Measurements from ENCODE around the gene DGKQ. TPM values are rescaled to one million over a fixed set of nuclear protein-coding genes. Genes with fewer than 3 reads are reported as not detected.

Gene DGKQ
- total and polyA plus RNA-seq, 9 of the 15 experiments (the other 6 are each of a cell fraction or from before 2014, with no cell fraction given), result 0.17 to 22.0 (median 5.6) TPM

DNA sequence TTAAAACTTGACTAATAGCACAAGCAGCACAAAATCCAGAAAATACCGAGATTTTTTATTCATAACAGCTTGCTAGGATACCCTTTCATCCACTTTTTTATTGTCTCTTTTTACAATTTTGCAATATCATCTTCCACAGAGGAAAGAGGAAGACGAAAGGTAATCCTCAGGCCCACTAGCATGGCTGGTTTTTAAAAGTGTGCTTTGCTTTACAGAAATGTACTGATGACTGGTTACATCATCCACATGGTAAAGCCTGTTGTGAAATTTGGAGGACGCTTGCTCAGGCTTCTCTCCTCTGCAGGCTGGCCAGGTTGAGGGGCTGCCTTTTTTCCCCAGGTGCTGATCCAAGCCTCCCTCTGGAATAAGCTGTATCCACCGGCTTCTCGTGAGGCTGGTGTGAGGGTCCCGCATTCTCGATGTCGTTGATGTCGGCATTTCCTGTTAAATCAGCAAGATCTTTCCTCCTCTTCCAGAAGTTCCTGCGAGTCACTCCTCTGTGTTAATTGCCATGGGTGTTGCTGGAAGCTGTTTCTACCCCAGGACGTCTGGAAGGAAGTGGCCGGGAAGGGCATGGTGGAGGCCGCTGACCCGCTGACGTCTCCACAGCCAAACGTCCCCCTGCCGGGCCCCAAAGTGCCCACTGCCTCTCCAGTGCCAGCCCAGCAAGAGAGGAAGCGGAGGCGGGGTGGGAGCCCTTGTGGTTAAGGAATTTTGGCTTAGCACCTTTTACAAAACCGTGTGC is 5.8 kb upstream of the DGKQ start (continued):
- TF ChIP-seq ZNF518B (CRISPR knock-in tag; IDR thresholded peaks at IDR 0.05), result no peak
- peak; percentile 37; the same call in 1 of the 2 replicates for TF ChIP-seq MAFG (tag; conservative IDR thresholded peaks at IDR 0.05)
- TF ChIP-seq ZNF589 (CRISPR knock-in tag; IDR thresholded peaks at IDR 0.05; ENCODE audit: low read depth), result 0 out of 2 replicates have a peak, but pooled peaks have one; percentile 18
- TF ChIP-seq, protein P1, sequence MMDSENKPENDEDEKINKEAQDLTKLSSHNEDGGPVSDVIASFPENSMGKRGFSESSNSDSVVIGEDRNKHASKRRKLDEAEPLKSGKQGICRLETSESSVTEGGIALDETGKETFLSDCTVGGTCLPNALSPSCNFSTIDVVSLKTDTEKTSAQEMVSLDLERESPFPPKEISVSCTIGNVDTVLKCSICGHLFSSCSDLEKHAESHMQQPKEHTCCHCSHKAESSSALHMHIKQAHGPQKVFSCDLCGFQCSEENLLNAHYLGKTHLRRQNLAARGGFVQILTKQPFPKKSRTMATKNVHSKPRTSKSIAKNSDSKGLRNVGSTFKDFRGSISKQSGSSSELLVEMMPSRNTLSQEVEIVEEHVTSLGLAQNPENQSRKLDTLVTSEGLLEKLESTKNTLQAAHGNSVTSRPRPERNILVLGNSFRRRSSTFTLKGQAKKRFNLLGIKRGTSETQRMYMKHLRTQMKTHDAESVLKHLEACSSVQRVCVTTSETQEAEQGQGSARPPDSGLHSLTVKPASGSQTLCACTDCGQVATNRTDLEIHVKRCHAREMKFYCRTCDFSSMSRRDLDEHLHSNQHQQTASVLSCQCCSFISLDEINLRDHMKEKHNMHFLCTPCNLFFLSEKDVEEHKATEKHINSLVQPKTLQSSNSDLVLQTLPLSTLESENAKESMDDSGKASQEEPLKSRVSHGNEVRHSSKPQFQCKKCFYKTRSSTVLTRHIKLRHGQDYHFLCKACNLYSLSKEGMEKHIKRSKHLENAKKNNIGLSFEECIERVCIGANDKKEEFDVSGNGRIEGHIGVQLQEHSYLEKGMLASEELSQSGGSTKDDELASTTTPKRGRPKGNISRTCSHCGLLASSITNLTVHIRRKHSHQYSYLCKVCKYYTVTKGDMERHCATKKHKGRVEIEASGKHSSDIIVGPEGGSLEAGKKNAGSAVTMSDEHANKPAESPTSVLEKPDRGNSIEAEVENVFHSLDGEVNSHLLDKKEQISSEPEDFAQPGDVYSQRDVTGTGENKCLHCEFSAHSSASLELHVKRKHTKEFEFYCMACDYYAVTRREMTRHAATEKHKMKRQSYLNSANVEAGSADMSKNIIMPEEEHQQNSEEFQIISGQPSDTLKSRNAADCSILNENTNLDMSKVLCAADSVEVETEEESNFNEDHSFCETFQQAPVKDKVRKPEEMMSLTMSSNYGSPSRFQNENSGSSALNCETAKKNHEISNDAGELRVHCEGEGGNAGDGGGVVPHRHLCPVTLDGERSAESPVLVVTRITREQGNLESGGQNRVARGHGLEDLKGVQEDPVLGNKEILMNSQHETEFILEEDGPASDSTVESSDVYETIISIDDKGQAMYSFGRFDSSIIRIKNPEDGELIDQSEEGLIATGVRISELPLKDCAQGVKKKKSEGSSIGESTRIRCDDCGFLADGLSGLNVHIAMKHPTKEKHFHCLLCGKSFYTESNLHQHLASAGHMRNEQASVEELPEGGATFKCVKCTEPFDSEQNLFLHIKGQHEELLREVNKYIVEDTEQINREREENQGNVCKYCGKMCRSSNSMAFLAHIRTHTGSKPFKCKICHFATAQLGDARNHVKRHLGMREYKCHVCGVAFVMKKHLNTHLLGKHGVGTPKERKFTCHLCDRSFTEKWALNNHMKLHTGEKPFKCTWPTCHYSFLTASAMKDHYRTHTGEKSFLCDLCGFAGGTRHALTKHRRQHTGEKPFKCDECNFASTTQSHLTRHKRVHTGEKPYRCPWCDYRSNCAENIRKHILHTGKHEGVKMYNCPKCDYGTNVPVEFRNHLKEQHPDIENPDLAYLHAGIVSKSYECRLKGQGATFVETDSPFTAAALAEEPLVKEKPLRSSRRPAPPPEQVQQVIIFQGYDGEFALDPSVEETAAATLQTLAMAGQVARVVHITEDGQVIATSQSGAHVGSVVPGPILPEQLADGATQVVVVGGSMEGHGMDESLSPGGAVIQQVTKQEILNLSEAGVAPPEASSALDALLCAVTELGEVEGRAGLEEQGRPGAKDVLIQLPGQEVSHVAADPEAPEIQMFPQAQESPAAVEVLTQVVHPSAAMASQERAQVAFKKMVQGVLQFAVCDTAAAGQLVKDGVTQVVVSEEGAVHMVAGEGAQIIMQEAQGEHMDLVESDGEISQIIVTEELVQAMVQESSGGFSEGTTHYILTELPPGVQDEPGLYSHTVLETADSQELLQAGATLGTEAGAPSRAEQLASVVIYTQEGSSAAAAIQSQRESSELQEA (IDR thresholded peaks at IDR 0.05; ENCODE audit: low read depth), result no peak
- TF ChIP-seq NUFIP1 (IDR thresholded peaks at IDR 0.05; ENCODE audit: partially characterized antibody), result no peak
- TF ChIP-seq MTA1 (IDR thresholded peaks at IDR 0.05; ENCODE audit: borderline replicate concordance), result no peak
- no peak for TF ChIP-seq SMARCB1 (IDR thresholded peaks at IDR 0.05; ENCODE audit: insufficient read length, low read depth)
- no peak for TF ChIP-seq HIVEP1 (CRISPR knock-in tag; IDR thresholded peaks at IDR 0.05)
- no peak for TF ChIP-seq ZNF174 (CRISPR knock-in tag; IDR thresholded peaks at IDR 0.05)
- TF ChIP-seq, protein P2, sequence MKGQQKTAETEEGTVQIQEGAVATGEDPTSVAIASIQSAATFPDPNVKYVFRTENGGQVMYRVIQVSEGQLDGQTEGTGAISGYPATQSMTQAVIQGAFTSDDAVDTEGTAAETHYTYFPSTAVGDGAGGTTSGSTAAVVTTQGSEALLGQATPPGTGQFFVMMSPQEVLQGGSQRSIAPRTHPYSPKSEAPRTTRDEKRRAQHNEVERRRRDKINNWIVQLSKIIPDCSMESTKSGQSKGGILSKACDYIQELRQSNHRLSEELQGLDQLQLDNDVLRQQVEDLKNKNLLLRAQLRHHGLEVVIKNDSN (CRISPR knock-in tag; IDR thresholded peaks at IDR 0.05), result 0 out of 2 replicates have a peak, but pooled peaks have one; percentile 11
- TF ChIP-seq CEBPB (tag; IDR thresholded peaks at IDR 0.05), result peak; percentile 95
- TF ChIP-seq, protein P3, sequence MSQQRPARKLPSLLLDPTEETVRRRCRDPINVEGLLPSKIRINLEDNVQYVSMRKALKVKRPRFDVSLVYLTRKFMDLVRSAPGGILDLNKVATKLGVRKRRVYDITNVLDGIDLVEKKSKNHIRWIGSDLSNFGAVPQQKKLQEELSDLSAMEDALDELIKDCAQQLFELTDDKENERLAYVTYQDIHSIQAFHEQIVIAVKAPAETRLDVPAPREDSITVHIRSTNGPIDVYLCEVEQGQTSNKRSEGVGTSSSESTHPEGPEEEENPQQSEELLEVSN (IDR thresholded peaks at IDR 0.05; ENCODE audit: borderline replicate concordance in 1 of 2, extremely low read depth in 1 of 2, insufficient read depth in 1 of 2, insufficient read length in 1 of 2, low read depth in 1 of 2, low read length in 1 of 2, poor library complexity in 1 of 2, severe bottlenecking in 1 of 2), result no peak
- no peak for TF ChIP-seq IRF2 (CRISPR knock-in tag; IDR thresholded peaks at IDR 0.05)
